Caco-2 (cell line): ENCODE results near the gene KCNAB1. TPM values are rescaled to one million over a fixed set of nuclear protein-coding genes. Genes with fewer than 3 reads are reported as not detected.

ENCODE experiments used
- BruUV-seq: library from RNA; stranded (reverse); fragments of 400-500 nt; replicated peaks from 2 replicates; lab custom pipeline; 2021; lab: Mats Ljungman, UMichigan
- CTCF ChIA-PET: fragments of 300-600 bp; sonication (Branson Sonifier 250); formaldehyde crosslinking; loops from one replicate; lab custom pipeline; 2022; ENCODE audit warnings: antibody characterized with exemption; lab: Charles Lee
- POLR2A ChIA-PET: fragments of 300-600 bp; sonication (Branson Sonifier 250); formaldehyde crosslinking; loops from one replicate; lab custom pipeline; 2022; ENCODE audit warnings: antibody characterized with exemption; lab: Charles Lee
- DNase-seq, 2 experiments: peaks; one replicate each; pipeline versions ENCODE4 v3.0.0 to v3.0.0-alpha.2; 2020 to 2022
- H3K27me3 ChIP-seq: replicated peaks from 2 replicates; pipeline ENCODE4 v1.6.0; 2011; ENCODE audit warnings: low read length; ENCODE audit not compliant: control insufficient read depth, insufficient read depth
- H3K36me3 ChIP-seq: 2 replicates; pipeline ENCODE4 v1.5.1; 2011; ENCODE audit warnings: low read length; ENCODE audit not compliant: control insufficient read depth, insufficient read depth
- H3K4me1 ChIP-seq: fragments of 250-450 bp; sonication (Bioruptor Pico); 2 replicates; pipeline ENCODE4 v1.5.1; 2020; ENCODE audit warnings: mild to moderate bottlenecking
- H3K4me3 ChIP-seq: 2 replicates; pipeline ENCODE4 v1.5.1; 2011; ENCODE audit warnings: low read depth, mild to moderate bottlenecking, control low read depth, low read length
- H3K9me3 ChIP-seq: fragments of 250-450 bp; sonication (Bioruptor Pico); 2 replicates; pipeline ENCODE4 v1.5.1; 2020; ENCODE audit warnings: mild to moderate bottlenecking, moderate library complexity
- H3K27ac Mint-ChIP-seq: one replicate; pipeline ENCODE4 v1.8.0; 2022; ENCODE audit warnings: mixed read lengths; ENCODE audit not compliant: unreplicated experiment
- H3K27me3 Mint-ChIP-seq: one replicate; pipeline ENCODE4 v1.8.0; 2022; ENCODE audit warnings: mixed read lengths; ENCODE audit not compliant: insufficient read depth, unreplicated experiment
- H3K36me3 Mint-ChIP-seq: one replicate; pipeline ENCODE4 v1.8.0; 2022; ENCODE audit warnings: mild to moderate bottlenecking, mixed read lengths; ENCODE audit not compliant: insufficient read depth, unreplicated experiment
- H3K4me1 Mint-ChIP-seq: one replicate; pipeline ENCODE4 v1.8.0; 2022; ENCODE audit warnings: low read depth, mixed read lengths; ENCODE audit not compliant: unreplicated experiment
- H3K4me3 Mint-ChIP-seq: one replicate; pipeline ENCODE4 v1.8.0; 2022; ENCODE audit warnings: mild to moderate bottlenecking, moderate library complexity, mixed read lengths; ENCODE audit not compliant: unreplicated experiment
- H3K9me3 Mint-ChIP-seq: one replicate; pipeline ENCODE4 v1.8.0; 2022; ENCODE audit warnings: mixed read lengths; ENCODE audit not compliant: unreplicated experiment
- CTCF ChIP-seq, 2 experiments: fragments of 200-600 bp in 1 of 2; IDR thresholded peaks; 1 replicate in 1 of 2; 2 replicates in 1 of 2; pipeline versions ENCODE4 v1.5.1 to v1.8.0; 2011 to 2022; ENCODE audit warnings: antibody characterized with exemption in 1 of 2, control low read depth in 1 of 2, inconsistent platforms in 1 of 2, low read depth in 1 of 2, low read length in 1 of 2, mild to moderate bottlenecking in 1 of 2, moderate library complexity in 1 of 2; ENCODE audit not compliant: insufficient read depth in 1 of 2, severe bottlenecking in 1 of 2, unreplicated experiment in 1 of 2
- intact Hi-C: fragments of 100-400 bp; cut with micrococcal nuclease; formaldehyde crosslinking; loops from one replicate; pipeline ENCODE4 v1.10.0; 2022; ENCODE audit not compliant: unreplicated experiment
- total RNA-seq: library from RNA; stranded (reverse); gene quantifications from 2 replicates; pipeline ENCODE4 v1.2.3, GENCODE V29; 2022

The KCNAB1 gene
- total RNA-seq, 1 experiment from 2014 or later = 0.14 TPM

- peaks cover 1% of the 10 kb centered on the region for H3K27me3 ChIP-seq
- no peak overlapping the region for H3K4me3 ChIP-seq
- H3K9me3 Mint-ChIP-seq = no peaks in the 10 kb centered on the region
- ChIA-PET CTCF (no interaction called here), POLR2A (no interaction called here)
- H3K9me3 ChIP-seq = no peaks in the 10 kb centered on the region
- intact Hi-C loops = no loop called here
- H3K27me3 Mint-ChIP-seq = peaks cover 9% of the 10 kb centered on the region
- no peaks in the 10 kb centered on the region for H3K36me3 Mint-ChIP-seq
- H3K4me1 Mint-ChIP-seq = peaks cover 11% of the 10 kb centered on the region
- peaks cover 4% of the 10 kb centered on the region for H3K4me1 ChIP-seq
- no peak for DNase-seq
- BruUV-seq = no TSS peak
- no peak overlapping the region for H3K27ac Mint-ChIP-seq
- H3K36me3 ChIP-seq = no peaks in the 10 kb centered on the region
- TF ChIP-seq CTCF (IDR thresholded peaks at IDR 0.05; ENCODE audit: insufficient read depth in 1 of 2, low read depth in 1 of 2, low read length in 1 of 2, severe bottlenecking in 1 of 2, unreplicated experiment in 1 of 2) = no peak
- H3K4me3 Mint-ChIP-seq = no peak overlapping the region
Measured at GRCh38 chr3:156252656-156253055, 132.3 kb downstream of the KCNAB1 start.

DNA sequence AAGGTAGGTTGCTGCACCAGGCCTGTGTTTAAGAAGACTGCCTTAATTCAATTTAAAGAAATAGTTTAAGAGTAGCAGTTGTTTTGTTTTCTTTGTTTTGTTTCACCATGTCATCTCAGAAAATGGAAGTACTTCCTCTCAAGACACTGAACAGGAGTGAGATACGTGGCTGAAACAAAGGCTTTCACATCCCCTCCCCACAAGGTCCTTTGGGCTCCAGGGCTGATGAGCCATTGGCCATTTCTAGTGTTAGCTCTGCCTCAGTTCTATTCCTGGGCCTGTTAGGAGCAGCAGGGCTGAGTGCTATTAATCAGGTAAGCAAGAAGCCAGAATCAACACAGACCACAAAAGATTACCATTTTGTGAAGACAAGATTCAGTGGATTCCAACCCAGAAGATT is 132.8 kb downstream of the KCNAB1 start:
- H3K4me3 Mint-ChIP-seq = no peak overlapping the region
- Histone ChIP-seq H3K4me1 (peaks cover 4% of the 10 kb centered on the region), H3K36me3 (no peaks in the 10 kb centered on the region), H3K27me3 (peaks cover 1% of the 10 kb centered on the region), H3K4me3 (no peak overlapping the region), H3K9me3 (no peaks in the 10 kb centered on the region)
- H3K27me3 Mint-ChIP-seq = peaks cover 9% of the 10 kb centered on the region
- H3K36me3 Mint-ChIP-seq = no peaks in the 10 kb centered on the region
- CTCF ChIA-PET = no interaction called here
- POLR2A ChIA-PET = no interaction called here
- intact Hi-C loops = no loop called here
- no peak overlapping the region for H3K27ac Mint-ChIP-seq
- DNase-seq = no peak
- BruUV-seq = no TSS peak
- TF ChIP-seq CTCF (IDR thresholded peaks at IDR 0.05; ENCODE audit: insufficient read depth in 1 of 2, low read depth in 1 of 2, low read length in 1 of 2, severe bottlenecking in 1 of 2, unreplicated experiment in 1 of 2) = no peak
- H3K9me3 Mint-ChIP-seq = no peaks in the 10 kb centered on the region
- H3K4me1 Mint-ChIP-seq = peaks cover 11% of the 10 kb centered on the region

- Histone ChIP-seq H3K27me3 (peaks cover 1% of the 10 kb centered on the region), H3K4me1 (peaks cover 4% of the 10 kb centered on the region; the same call in 1 of the 2 replicates), H3K9me3 (no peaks in the 10 kb centered on the region), H3K36me3 (no peaks in the 10 kb centered on the region), H3K4me3 (no peak overlapping the region)
- no peak overlapping the region for H3K27ac Mint-ChIP-seq
- BruUV-seq = no TSS peak
- intact Hi-C loops = no loop called here
- no peaks in the 10 kb centered on the region for H3K36me3 Mint-ChIP-seq
- TF ChIP-seq CTCF (IDR thresholded peaks at IDR 0.05; ENCODE audit: insufficient read depth in 1 of 2, low read depth in 1 of 2, low read length in 1 of 2, severe bottlenecking in 1 of 2, unreplicated experiment in 1 of 2) = no peak
- H3K4me1 Mint-ChIP-seq = no peaks in the 10 kb centered on the region
- no peaks in the 10 kb centered on the region for H3K9me3 Mint-ChIP-seq
- H3K4me3 Mint-ChIP-seq = no peak overlapping the region
- DNase-seq = no peak
- ChIA-PET CTCF (no interaction called here), POLR2A (no interaction called here)
- H3K27me3 Mint-ChIP-seq = peaks cover 10% of the 10 kb centered on the region
Measured at GRCh38 chr3:156256256-156256655, 135.9 kb downstream of the KCNAB1 start.
